UCSD-AML1 (cell line): ENCODE data around the gene DPPA3.
"Not testable (repeated sequence)": the region's sequence is repeated elsewhere in the genome, so short reads cannot be mapped to it uniquely, and the experiment has no call there.

Experiments
- DNase-seq: peaks from one replicate; lab custom pipeline; 2025; ENCODE audit not compliant: unreplicated experiment; lab: John Stamatoyannopoulos, UW

Gene DPPA3

DNA sequence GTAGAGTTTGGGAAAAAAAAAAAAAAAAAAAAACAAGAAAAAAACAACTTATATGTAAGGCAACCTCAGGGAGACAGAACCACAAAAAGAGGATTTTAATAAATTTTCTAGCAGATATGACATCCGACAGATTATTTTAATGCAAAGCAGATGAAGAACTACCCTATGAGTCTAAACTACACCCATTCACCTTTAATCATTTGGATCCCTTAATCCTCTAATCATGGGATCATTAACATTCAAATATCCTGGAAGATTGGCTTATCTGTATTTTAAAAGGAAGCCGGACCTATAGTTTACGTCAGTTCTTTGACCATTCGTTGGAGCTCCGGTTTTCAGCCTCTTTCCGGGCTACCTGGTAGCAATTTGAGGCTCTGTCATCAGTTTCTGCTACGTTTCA is at the start of gene DPPA3:
TSS of gene DPPA3 (plus strand) at position 301 of the 400 bp plus-strand sequence. CDS start 138 bp downstream, outside the sequence.
- no peak for DNase-seq

DNA sequence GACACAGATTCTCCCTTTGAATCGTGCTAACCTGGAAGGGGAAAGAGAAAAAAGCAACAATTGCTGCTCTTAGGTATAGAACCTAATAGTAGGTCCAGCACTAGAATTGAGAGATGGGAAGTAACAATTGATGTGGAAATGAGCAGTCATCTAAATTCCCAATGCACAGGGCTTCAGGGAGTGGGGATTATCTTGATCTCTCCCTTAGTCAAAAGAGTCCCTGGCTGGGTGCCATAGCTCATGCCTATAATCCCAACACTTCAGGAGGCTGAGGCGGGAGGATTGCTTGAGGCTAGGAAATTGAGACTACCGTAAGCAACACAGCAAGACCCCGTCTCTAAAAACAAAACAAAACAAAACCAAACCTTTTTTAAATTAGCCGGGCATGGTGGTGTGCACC is 49.5 kb upstream of the DPPA3 start:
- no peak for DNase-seq

DNA sequence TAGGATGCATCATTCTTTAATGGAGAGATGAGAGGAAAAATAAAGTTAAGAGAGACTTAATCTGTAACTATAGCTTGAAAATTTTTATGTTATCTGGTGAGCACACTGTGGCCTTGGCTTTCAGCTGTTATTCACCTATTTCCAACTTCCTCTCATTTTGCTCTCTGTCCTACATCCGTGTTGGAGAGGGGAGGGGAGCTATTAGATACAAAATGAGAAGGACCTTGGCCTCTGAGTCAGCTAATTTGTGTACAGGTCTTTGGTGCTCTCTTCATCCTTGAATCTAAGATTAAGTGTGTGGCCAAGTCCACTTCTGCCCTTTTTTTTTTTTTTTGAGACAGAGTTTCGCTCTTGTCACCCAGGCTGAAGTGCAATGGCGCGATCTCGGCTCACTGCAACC is 44.6 kb upstream of the DPPA3 start:
- no peak for DNase-seq

DNA sequence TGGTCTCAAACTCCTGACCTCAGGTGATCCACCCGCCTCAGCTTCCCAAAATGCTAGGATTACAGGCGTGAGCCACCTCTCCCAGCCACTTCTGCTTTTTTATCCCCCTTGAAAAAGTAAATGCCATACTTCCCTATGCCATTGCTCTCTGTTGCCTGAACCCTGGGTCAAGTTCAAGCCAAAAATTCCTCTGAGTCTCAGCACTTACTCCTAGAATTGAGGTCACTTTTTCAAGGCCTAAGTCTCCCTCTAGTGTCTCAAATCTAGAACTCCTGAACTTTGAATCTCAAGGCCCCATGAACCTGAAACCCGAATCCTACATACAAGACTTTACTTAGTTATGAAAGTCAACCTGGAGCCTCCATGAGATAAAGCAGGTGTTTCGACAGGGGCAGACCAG is 44.1 kb upstream of the DPPA3 start:
- DNase-seq = no peak

DNA sequence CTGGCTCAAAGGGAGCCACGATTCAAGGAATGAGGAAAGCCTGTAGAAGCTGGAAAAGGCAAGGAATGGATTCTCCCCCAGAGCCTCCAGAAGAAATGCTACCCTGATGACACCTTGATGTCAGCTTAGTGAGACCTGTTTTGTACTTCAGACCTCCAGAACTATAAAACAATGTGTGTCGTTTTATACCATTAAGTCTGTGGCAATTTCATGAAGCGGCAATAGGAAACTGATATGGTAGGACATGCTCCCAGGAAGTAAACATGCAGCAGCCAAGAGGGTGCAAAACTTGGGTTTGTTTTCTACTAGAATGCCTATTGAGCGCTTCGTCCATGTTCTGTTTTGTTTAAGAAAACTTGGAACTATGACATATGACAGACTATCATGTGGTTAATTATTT is 43.1 kb upstream of the DPPA3 start:
- no peak for DNase-seq

DNA sequence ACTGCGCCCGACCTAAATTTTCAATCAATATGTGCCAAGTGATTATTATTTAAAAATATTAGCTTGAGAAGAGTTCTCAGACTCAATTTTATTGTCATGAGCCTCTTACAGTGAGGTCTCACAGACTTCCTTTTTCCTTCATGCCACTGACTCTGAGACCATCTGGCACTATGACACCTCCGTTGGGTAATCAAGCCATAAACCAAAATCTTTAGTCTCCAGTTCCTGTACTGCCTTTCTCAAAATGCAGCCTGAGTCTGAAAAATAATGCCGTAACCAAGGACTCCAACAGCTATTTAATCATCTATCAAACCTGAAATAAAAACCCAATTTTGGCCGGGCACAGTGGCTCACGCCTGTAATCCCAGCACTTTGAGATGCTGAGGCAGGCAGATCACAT is 35.8 kb upstream of the DPPA3 start:
- not testable (repeated sequence) for DNase-seq

DNA sequence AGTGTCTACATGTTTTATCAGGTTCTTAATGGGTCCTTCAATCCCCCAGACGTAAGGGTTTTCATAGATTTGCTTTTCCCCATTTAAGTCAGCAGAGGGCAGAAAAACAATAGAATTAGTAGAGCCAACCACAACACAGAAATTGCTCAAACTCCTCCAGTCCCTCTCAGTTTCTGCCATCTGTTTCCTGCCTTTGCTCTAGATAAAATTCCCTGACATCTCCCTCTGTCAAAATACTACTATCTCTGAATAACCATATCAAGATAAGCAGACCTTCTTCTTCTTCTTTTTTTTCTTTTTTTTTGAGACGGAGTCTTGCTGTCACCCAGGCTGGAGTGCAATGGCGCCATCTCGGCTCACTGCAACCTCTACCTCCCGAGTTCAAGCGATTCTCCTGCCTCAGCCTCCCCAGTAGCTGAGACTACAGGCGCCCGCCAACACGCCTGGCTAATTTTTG is 33.8 kb upstream of the DPPA3 start:
- DNase-seq = peak; percentile 13

DNA sequence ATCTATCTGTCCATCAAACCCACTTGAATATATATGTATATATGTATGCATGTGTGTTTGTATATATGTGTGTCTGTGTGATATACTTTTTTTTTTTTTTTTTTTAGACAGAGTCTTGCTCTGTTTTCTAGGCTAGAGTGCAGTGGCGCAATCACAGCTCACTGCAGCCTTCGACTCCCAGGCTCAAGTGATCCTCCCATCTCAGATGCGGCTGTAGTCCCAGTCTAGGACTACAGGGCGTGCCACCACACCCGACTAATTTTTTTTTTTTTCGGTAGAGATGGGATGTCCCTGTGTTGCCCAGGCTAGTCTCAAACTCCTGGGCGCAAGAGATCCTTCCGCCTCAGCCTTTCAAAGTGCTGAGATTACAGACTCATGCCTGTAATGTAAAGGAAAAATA is 32.5 kb upstream of the DPPA3 start:
- DNase-seq = no peak

DNA sequence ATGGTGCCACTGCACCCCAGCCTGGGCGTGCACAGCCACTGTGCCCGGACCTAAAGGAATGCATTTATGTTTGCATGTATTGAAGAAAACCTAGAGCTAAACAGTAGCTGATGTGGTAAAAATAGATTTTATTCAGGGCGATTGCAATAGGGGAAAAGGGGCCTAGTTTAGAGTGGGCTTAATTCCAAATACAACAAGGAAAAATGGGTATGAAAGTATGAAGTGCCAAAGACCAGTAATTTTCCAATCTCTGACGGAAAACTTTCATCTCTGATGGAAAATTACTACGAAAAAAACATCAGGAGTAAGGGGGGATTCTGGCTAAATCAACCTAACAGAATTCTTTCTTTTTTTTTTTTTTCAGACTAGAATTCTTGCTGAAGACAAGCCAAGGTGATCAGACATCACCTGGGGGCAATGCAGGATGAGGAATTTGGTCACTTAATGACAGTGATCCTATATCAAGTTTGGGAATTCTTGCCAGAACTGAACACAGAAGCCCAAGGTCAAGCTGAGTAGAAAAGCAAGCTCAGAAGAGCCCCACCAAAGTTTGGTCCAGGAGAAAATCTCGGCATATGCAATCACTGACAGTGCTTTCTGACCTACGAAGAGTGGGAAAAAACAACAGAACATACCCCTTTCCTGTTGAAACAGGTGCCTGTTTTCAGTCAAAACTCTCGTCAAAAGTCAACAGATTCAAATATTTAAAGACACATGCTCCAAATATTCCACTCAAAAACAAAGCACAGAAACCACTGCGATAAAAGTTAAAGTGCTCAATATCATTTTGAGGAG is 31.8 kb upstream of the DPPA3 start:
- DNase-seq = no peak

DNA sequence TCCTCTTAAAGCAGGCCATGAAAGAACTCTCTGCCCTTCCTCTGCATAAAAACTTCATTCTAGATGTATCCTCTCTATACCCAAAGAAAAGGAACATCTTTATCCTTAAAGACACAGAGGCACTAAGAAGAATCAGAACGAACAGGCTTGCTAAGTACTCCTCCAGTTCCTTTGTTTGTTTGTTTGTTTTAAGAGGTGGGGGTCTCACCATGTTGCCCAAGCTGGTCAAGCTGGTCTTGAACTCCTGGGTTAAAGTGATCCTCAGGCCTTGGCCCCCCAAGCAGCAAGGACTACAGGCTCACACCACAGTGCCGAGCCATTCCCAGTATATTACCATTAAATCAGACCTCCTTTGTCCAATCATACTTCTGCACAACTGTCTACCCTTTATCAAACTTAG is 29.7 kb upstream of the DPPA3 start:
- DNase-seq = no peak

DNA sequence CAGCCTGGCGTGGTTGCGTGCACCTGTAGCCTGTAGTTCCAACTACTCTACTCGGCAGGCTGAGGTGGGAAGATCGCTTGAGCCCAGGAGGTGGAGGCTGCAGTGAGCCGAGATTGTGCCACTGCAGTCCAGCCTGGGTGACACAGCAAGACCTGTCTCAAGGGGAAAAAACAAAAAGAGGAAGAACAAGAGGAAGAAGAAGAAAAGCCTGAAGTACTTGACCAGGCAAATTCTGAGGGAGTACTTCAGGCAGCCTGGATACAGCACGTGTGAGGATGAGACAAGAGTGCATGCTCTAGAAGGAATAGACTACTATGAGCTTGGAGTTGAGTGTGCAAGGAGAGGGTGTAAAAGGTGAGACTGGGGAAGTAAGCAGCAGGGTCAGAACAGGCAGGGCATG is 17.4 kb upstream of the DPPA3 start:
- DNase-seq = peak; percentile 24

DNA sequence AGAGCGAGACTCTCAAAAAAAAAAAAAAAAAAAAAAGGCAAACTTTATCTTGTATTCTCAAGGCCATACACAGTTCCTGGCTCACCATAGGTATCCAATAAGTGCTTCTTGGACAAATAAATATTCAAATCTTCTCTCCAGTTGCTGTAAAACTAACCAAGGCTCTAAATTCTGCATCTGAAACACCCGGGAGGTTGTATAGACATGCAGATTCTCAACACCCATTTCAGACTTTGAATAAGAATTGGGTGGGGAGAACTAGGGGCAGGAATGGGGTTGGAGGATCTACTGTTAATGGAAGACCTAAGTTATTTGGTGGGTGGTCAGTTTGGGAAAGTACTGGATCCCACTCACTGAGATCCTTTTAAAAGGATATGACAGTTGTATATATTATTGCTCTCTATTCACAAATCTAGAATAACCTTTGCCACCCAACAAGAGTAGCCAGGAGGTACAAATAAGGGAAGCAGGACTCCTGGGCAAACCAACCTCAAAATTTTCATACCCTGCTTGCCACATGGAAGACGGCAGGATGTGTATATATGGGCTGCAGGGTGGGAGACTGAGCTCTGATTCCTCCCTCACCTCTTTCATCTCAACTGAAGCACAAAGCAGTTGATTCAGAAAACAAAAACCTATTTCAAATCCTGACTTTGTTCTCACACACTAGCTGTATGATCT is 16.5 kb upstream of the DPPA3 start:
- DNase-seq = no peak

DNA sequence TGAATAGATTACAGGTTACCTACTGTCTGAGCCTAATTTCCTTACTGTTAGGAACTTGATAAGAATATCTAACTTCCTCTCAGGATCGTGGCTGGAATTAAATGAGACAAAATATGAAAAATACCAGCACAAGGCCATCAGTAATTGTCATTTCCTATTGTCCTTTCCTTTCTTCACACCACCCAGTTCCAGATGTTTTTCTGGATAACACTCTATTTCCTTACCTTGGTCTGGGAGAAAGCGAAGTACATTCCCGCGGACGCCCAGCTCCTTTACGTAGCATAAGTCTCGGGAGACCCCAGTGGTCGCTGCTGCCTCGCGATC is 16.0 kb upstream of the DPPA3 start:
- no peak for DNase-seq

DNA sequence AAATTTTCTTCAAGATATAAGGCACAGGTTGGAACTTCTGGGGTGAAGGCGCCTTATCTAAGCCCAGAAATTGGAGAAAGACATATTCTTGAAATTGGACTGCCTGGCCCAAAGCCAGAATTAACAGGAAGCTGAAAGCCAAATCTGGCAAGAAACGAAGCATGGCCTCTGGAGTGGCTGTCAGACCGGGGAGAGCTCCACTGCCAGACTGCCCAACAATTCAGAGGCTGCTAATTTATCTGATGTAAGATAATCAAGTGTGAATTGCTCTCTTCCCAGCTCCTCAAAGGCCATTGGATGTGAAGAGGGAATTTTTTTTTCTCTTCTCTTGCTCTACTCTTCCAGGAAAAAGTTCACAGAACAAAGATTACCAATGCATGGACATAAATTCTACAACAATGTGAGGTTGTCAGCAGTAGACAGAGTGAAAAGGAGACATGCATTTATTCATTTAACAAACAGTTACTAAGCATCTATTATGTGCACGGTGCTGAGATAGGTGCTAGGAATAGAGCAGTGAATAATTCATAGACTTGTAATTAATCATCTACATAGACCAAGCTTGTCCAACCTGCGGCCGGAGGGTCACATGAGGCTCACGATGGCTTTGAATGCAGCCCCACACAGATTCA is 15.6 kb upstream of the DPPA3 start, which contains the start of gene GDF3:
TSS of gene GDF3 (minus strand) at position 210 of the 632 bp plus-strand sequence. CDS start at position 163, 47 bp downstream.
- DNase-seq = peak; percentile 59

DNA sequence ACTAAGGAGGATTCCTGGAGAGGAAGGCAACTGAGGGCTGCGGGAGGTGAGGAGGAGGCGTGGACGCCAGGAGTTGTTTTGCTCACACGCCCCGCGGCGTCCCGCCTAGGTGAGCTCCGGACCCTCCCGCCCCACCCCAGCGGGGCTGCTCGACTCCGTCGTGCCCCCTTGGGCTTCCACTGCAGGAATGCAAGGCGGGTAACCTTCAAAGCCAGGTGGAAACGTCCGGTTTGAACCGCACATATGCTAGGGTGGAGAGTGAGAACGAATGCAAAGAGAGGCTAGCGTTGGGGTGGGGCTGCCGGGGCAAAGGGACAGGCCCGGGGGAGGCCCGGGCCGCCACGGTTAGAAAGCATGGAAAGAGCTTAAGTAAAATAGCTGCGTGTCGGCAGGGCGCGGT is 5.4 kb upstream of the DPPA3 start:
- no peak for DNase-seq

DNA sequence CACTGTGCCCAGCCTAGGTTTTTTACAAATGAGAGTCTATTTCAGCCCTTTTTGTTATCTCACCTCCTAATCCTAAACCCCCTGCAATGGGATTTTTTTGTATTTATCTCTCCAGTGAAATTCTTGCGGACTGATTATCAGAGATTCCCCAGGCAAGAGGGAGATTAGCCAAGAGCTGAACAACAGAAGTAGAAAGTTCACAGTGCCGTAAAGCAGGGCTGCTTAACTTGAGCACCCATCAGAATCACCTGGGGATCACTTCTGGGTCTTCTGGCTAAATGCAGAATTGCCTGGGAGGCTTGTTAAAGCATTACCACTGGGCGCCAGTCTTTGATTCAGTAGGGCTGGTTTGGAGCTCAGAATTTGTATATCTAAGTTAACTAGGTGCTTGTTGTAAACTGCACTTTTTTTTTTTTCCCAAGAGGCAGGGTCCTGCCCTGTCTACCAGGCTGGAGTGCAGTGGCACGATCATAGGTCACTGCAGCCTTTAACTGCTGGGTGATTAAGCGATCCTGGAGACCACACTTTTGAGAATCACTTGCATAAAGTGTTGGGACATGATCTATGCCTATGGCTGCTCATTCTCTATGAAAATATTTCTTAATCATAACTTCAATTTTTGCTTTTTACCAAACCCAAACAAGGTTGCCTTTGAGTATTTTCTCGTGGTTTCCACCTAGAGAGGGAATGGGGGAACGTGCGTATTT is 1.1 kb upstream of the DPPA3 start:
- DNase-seq = no peak

DNA sequence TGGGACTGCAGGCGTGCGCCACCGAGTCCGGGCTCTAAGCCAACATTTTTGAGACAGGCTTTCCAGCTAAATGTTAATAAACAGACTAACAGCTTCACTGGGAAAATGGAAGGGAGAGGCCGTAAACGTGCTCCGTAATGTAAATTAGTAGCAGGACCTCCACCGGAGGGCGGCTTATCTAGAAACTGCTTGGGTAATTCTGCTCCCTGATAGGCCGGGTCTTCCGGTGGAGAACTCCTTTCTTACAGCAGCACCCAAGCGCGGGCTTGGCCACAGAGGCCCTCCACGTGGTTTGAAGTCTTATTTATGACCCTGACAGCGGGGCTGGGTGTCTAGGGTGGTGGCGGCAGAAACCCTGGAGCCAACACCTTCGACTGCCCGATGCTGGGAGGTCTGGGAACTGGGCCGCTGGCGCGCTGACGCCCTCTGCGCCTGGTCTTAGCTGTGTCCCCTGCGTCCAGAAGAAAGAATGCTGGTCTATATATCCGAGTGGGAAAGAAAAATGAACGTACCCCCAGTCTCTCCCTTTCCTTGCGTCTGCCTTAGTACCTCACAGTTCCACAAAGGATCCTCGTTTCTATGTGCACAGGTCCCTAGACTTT is 1.7 kb downstream of the DPPA3 start:
- DNase-seq = no peak

DNA sequence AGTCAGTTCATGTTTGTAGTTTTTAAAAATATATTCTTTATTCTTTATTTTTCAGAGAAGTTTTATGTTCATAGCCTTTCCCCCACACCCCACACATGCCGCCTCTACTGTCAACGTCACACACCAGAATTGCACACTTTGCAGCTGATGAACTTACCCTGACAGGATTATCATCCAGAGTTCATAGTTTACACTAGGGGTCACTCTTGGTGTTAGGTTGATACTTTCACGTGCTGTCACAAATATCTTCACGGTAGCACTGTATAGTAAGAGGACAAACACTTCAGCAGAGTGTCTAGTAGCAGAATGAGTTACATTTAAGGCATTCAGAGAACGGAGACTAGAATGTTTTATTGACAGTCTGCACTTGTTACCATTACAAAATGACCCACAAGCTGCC is 5.1 kb downstream of the DPPA3 start:
- DNase-seq = peak; percentile 10

DNA sequence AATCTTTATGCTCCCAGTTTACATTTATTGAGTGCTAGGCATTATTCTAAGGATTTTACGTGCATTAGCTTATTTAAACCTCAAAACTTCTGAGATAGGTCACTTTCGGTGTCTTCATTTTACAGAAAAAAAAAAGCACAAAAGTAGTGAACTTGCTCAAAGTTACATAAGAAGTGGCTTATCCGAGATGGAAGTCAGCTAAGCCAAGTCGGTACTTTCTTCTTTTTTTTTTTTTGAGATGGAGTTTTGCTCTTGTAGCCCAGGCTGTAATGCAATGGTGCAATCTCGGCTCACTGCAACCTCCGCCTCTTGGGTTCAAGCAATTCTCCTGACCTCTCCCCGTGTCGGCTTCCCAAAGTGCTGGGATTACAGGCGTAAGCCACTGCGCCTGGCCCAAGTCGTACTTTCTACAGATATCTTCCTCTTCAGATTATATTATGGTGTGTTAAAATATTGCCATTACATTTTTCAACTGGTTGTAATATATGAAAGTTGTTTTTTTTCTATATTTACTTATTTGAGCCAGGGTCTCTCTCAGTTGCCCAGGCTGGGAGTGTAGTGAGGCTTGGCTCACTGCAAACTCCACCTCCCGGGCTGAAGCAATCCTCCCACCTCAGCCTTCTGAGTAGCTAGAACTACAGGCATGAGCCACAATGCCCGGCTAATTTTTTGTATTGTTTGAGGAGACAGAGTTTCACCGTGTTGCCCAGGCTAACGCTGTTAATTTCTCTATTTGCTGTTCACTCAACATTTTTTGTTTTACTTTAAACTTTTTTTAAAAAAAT is 8.9 kb downstream of the DPPA3 start:
- no peak for DNase-seq

DNA sequence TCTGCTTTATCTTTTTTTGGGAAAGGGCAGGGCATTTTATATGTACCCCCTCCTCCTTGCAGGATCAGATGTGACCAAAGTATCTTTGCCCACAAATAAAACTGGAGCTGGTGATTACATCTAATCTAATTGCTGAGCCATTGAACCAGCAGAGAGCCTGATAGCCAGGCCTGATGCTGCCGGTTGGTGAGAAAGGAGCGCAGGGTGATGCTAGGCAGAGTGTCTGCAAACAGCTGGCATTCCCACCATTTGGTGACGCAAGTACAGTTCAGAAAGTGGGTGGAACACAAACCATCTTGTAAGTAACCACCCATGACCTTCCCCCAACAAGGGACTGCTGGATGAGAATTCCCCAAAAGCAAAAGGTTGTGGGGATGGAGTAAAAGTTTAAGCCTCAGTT is 12.7 kb downstream of the DPPA3 start:
- no peak for DNase-seq
